Trophoblast cell (in vitro differentiated cells and primary cell): ENCODE results near the gene FGFR4. TPM values are rescaled to one million over a fixed set of nuclear protein-coding genes. Genes with fewer than 3 reads are reported as not detected.

ENCODE experiments used
- DNase-seq, 2 donors: peaks; one replicate each; pipeline ENCODE4 v3.0.0-alpha.2; 2016
- H2AFZ ChIP-seq: 2 replicates; pipeline ENCODE4 v1.6.1; 2013; ENCODE audit warnings: low read length, moderate library complexity, mild to moderate bottlenecking; ENCODE audit not compliant: insufficient read depth, poor library complexity
- H2AK5ac ChIP-seq: 2 replicates; pipeline ENCODE4 v1.6.1; 2013; ENCODE audit warnings: mild to moderate bottlenecking, low read length
- H2BK120ac ChIP-seq: 2 replicates; pipeline ENCODE4 v1.6.1; 2013; ENCODE audit warnings: low read length, mild to moderate bottlenecking, moderate library complexity; ENCODE audit not compliant: insufficient read depth, poor library complexity
- H2BK12ac ChIP-seq: 2 replicates; pipeline ENCODE4 v1.6.1; 2013; ENCODE audit warnings: mild to moderate bottlenecking, low read length, moderate library complexity
- H2BK5ac ChIP-seq: 2 replicates; pipeline ENCODE4 v1.6.1; 2013; ENCODE audit warnings: low read length, low read depth, moderate library complexity, mild to moderate bottlenecking; ENCODE audit not compliant: poor library complexity
- H3K14ac ChIP-seq: 2 replicates; pipeline ENCODE4 v1.6.1; 2013; ENCODE audit warnings: mild to moderate bottlenecking, low read length
- H3K18ac ChIP-seq: 2 replicates; pipeline ENCODE4 v1.6.1; 2013; ENCODE audit warnings: mild to moderate bottlenecking, low read length
- H3K23ac ChIP-seq: 2 replicates; pipeline ENCODE4 v1.6.1; 2013; ENCODE audit warnings: low read length
- H3K27ac ChIP-seq: 2 replicates; pipeline ENCODE4 v1.5.1; 2013; ENCODE audit warnings: low read depth, mild to moderate bottlenecking, inconsistent platforms, low read length, moderate library complexity
- H3K27me3 ChIP-seq: 2 replicates; pipeline ENCODE4 v1.6.1; 2013; ENCODE audit warnings: inconsistent platforms, mild to moderate bottlenecking, low read length, moderate library complexity; ENCODE audit not compliant: insufficient read depth
- H3K36me3 ChIP-seq, 2 experiments: 1 replicate in 1 of 2; 2 replicates in 1 of 2; pipeline ENCODE4 v1.6.1; 2013; ENCODE audit warnings: low read length in 2 of 2, mild to moderate bottlenecking in 2 of 2, moderate library complexity in 1 of 2; ENCODE audit not compliant: insufficient read depth in 2 of 2, control insufficient read depth in 1 of 2
- H3K4ac ChIP-seq: 2 replicates; pipeline ENCODE4 v1.6.1; 2013; ENCODE audit warnings: low read depth, mild to moderate bottlenecking, low read length, moderate library complexity
- H3K4me1 ChIP-seq, 2 experiments: 1 replicate in 1 of 2; 2 replicates in 1 of 2; pipeline ENCODE4 v1.6.1; 2013; ENCODE audit warnings: low read length in 2 of 2, mild to moderate bottlenecking in 2 of 2, moderate library complexity in 1 of 2; ENCODE audit not compliant: insufficient read depth in 2 of 2, control insufficient read depth in 1 of 2
- H3K4me2 ChIP-seq: 2 replicates; pipeline ENCODE4 v1.6.1; 2013; ENCODE audit warnings: inconsistent platforms, mild to moderate bottlenecking, low read length, moderate library complexity
- H3K4me3 ChIP-seq: 2 replicates; pipeline ENCODE4 v1.5.1; 2013; ENCODE audit warnings: mild to moderate bottlenecking, low read depth, low read length, inconsistent platforms
- H3K79me1 ChIP-seq: one replicate; pipeline ENCODE4 v1.6.1; 2013; ENCODE audit warnings: low read length
- H3K79me2 ChIP-seq: 2 replicates; pipeline ENCODE4 v1.6.1; 2013; ENCODE audit warnings: low read length, mild to moderate bottlenecking; ENCODE audit not compliant: control insufficient read depth, insufficient read depth, poor library complexity
- H3K9ac ChIP-seq: 2 replicates; pipeline ENCODE4 v1.6.1; 2013; ENCODE audit warnings: mild to moderate bottlenecking, low read length
- H3K9me3 ChIP-seq: 2 replicates; pipeline ENCODE4 v1.6.1; 2013; ENCODE audit warnings: low read depth, mild to moderate bottlenecking, control low read depth, inconsistent platforms, low read length; ENCODE audit not compliant: insufficient read depth
- H4K12ac ChIP-seq: 2 replicates; pipeline ENCODE4 v1.6.1; 2013; ENCODE audit warnings: low read depth, mild to moderate bottlenecking, low read length, moderate library complexity
- H4K8ac ChIP-seq: 2 replicates; pipeline ENCODE4 v1.6.1; 2013; ENCODE audit warnings: low read depth, mild to moderate bottlenecking, low read length, moderate library complexity
- H4K91ac ChIP-seq: one replicate; pipeline ENCODE4 v1.6.1; 2013; ENCODE audit warnings: low read depth, mild to moderate bottlenecking, low read length, moderate library complexity
- WGBS: extraction: QIAGEN DNeasy Blood & Tissue Kit; methylation state at CpG from one replicate; pipeline ENCODE4 v1.1.7; 2013; ENCODE audit warnings: missing lambda C conversion rate; ENCODE audit not compliant: insufficient read length, insufficient coverage; ENCODE audit errors: extremely low coverage; 5-methylcytosine and 5-hydroxymethylcytosine counted together
- polyA plus RNA-seq: library from polyadenylated mRNA; stranded (reverse); fragments of 200-250 nt; gene quantifications from 2 replicates; pipeline ENCODE4 v1.2.3, GENCODE V29; 2013

Gene FGFR4
- 4.8 and 5.3 TPM in 2 replicates for polyA plus RNA-seq

DNA sequence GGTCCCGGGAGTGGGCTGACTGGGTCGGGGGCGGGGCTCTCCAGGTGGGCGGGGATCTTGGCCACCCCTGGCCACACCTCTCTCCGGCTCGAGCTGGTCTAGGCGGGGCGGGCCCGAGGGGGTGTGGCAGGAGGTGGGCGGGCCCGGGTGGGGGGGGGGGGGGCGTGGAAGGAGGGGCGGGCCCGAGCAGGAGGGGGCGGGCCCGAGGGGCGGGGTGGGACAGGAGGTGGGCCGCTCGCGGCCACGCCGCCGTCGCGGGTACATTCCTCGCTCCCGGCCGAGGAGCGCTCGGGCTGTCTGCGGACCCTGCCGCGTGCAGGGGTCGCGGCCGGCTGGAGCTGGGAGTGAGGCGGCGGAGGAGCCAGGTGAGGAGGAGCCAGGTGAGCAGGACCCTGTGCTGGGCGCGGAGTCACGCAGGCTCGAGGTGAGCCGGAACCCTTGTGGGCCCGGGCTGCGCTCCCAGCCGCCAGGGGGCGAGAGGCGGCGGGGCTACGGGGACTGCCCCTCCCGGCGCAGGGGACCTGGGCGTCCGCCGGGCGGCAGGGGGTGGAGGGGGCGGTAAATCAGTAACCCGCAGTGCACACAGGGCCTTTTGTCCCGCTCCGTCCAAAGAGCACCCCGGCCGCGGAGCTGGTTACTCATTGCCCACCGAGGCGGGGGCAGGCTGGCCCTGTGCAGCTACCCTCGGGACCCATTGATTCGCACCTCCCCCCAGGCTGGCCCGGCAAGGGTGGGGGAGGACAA lies at the start of gene FGFR4:
Gene FGFR4, plus strand, starts transcription at position 262 of the 744 bp plus-strand sequence. CDS start 2,688 bp downstream, outside the sequence.
- Histone ChIP-seq H2BK12ac (no peak within 1 kb of the TSS), H2BK5ac (no peak within 1 kb of the TSS), H3K36me3 (no peaks in the 10 kb centered on the region), H2AK5ac (no peak within 1 kb of the TSS), H3K79me2 (peaks cover 2% of the 10 kb centered on the region), H3K9me3 (no peaks in the 10 kb centered on the region), H2BK120ac (no peak within 1 kb of the TSS), H4K8ac (peak within 1 kb of the TSS; percentile 70), H3K4me1 (peaks cover 8 to 10% of the 10 kb centered on the region in 2 experiments), H3K4me3 (peak within 1 kb of the TSS; percentile 73), H3K14ac (peak within 1 kb of the TSS; percentile 70), H3K18ac (peak within 1 kb of the TSS; percentile 8), H3K23ac (no peak within 1 kb of the TSS), H3K27ac (no peak within 1 kb of the TSS), H2AFZ (peak within 1 kb of the TSS; percentile 89), H3K4ac (peak within 1 kb of the TSS; percentile 37), H3K9ac (no peak within 1 kb of the TSS), H3K79me1 (peaks cover 6% of the 10 kb centered on the region), H3K4me2 (peak within 1 kb of the TSS; percentile 82), H3K27me3 (no peaks in the 10 kb centered on the region), H4K12ac (peak within 1 kb of the TSS; percentile 27), H4K91ac (peak within 1 kb of the TSS; percentile 42)
- no CpG with 5 or more reads among the region's 68 CpGs for WGBS
- DNase-seq = peak; percentile 13 to 41

DNA sequence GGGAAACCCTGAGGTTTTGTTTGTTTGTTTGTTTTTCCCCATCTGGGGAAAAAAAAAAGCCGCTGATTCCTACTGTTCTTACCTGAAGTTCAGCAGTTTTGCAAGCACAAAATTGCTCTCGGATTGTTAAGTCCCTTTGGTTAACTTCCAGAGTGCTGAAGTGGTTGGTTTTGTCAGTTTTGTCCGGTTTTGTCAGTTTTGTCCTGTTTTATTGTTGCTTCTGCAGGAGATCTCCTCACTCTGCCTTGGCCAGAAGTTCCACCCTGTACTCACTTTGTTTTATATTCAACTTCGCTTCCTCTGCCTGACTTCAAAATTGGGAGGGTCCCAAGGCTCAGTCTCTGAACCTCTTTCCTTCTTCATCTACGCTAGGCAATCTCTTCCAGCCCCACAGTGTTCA lies 49.8 kb upstream of the FGFR4 start:
- H3K4me3 ChIP-seq = no peak overlapping the region
- no peak overlapping the region for H2BK12ac ChIP-seq
- H4K91ac ChIP-seq = no peak overlapping the region
- no peak overlapping the region for H2AK5ac ChIP-seq
- no peak overlapping the region for H3K4me2 ChIP-seq
- H3K14ac ChIP-seq = no peak overlapping the region
- no peak overlapping the region for H4K8ac ChIP-seq
- no peaks in the 10 kb centered on the region for H3K4me1 ChIP-seq
- H3K23ac ChIP-seq = no peak overlapping the region
- no peaks in the 10 kb centered on the region for H3K27me3 ChIP-seq
- no peaks in the 10 kb centered on the region for H3K79me1 ChIP-seq
- H2BK120ac ChIP-seq = no peak overlapping the region
- H3K18ac ChIP-seq = no peak overlapping the region
- no peak overlapping the region for H4K12ac ChIP-seq
- H3K27ac ChIP-seq = no peak overlapping the region
- no CpG with 5 or more reads among the region's 5 CpGs for WGBS
- no peak overlapping the region for H2AFZ ChIP-seq
- no peaks in the 10 kb centered on the region for H3K79me2 ChIP-seq
- no peak overlapping the region for H2BK5ac ChIP-seq
- H3K9ac ChIP-seq = no peak overlapping the region
- no peak for DNase-seq
- no peaks in the 10 kb centered on the region for H3K9me3 ChIP-seq
- no peak overlapping the region for H3K4ac ChIP-seq
- H3K36me3 ChIP-seq = peaks cover 4 to 8% of the 10 kb centered on the region in 2 experiments

DNA sequence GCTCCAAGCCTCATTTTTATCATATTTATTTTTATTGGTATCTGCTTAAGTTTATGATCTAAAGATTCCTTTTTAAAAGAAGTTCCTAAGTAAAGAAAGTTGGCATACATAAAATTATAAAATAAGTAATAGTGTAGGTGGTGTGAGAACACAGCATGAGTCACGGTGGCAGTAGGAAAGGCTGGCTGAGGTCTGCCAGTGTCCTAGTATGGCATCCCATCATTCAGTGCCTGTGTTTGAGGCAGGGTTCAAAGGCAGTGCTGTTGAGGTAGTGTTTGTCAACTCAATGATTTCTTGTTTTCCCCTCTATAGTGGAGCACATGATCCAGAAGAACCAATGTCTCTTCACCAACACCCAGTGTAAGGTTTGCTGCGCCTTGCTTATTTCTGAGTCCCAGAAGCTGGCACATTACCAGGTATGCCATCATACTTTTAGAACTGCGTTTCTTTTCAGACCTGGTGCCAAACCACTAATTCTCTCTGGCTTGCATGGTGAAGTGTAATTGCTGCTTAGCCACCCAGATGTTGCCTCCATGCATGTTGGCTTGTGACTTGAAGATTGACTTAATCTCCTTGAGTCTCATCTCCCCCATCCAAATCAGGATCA lies 45.8 kb upstream of the FGFR4 start:
- no CpG with 5 or more reads among the region's 3 CpGs for WGBS
- H3K4me2 ChIP-seq = no peak overlapping the region
- no peaks in the 10 kb centered on the region for H3K79me2 ChIP-seq

GRCh38 chr5:177041936-177042335 lies 44.8 kb upstream of the FGFR4 start:
- Histone ChIP-seq H3K9ac (no peak overlapping the region), H4K91ac (no peak overlapping the region), H3K4me1 (no peaks in the 10 kb centered on the region), H2AFZ (no peak overlapping the region), H2BK120ac (no peak overlapping the region), H4K8ac (no peak overlapping the region), H2BK12ac (no peak overlapping the region), H2AK5ac (no peak overlapping the region), H3K79me1 (no peaks in the 10 kb centered on the region), H4K12ac (no peak overlapping the region), H3K79me2 (no peaks in the 10 kb centered on the region), H2BK5ac (no peak overlapping the region), H3K14ac (no peak overlapping the region), H3K4ac (no peak overlapping the region), H3K27me3 (no peaks in the 10 kb centered on the region), H3K4me2 (no peak overlapping the region), H3K36me3 (peaks cover 5 to 21% of the 10 kb centered on the region in 2 experiments), H3K4me3 (no peak overlapping the region), H3K23ac (no peak overlapping the region), H3K9me3 (no peaks in the 10 kb centered on the region), H3K27ac (no peak overlapping the region), H3K18ac (no peak overlapping the region)
- WGBS = no CpG with 5 or more reads among the region's 2 CpGs
- DNase-seq = no peak

More for the DNA sequence above, 45.8 kb upstream of the FGFR4 start:
- no peaks in the 10 kb centered on the region for H3K4me1 ChIP-seq
- H4K91ac ChIP-seq = no peak overlapping the region
- H3K27me3 ChIP-seq = no peaks in the 10 kb centered on the region
- H3K18ac ChIP-seq = no peak overlapping the region
- H3K27ac ChIP-seq = no peak overlapping the region
- no peak overlapping the region for H3K4ac ChIP-seq
- H3K9me3 ChIP-seq = no peaks in the 10 kb centered on the region
- H2BK12ac ChIP-seq = no peak overlapping the region
- no peak overlapping the region for H3K4me3 ChIP-seq
- H2BK5ac ChIP-seq = no peak overlapping the region
- no peak overlapping the region for H3K14ac ChIP-seq
- no peak overlapping the region for H3K9ac ChIP-seq
- H2AFZ ChIP-seq = no peak overlapping the region
- H2BK120ac ChIP-seq = no peak overlapping the region
- peaks cover 5 to 21% of the 10 kb centered on the region in 2 experiments for H3K36me3 ChIP-seq
- H2AK5ac ChIP-seq = no peak overlapping the region
- H3K79me1 ChIP-seq = no peaks in the 10 kb centered on the region
- no peak overlapping the region for H4K8ac ChIP-seq
- DNase-seq = no peak
- no peak overlapping the region for H4K12ac ChIP-seq
- peak overlapping the region; percentile 56 for H3K23ac ChIP-seq
